GM03348 (cell line): Measurements from ENCODE around the gene PLIN3.
"Not testable (repeated sequence)": the region's sequence is repeated elsewhere in the genome, so short reads cannot be mapped to it uniquely, and the experiment has no call there.

Experiments used
- DNase-seq: peaks from one replicate; pipeline ENCODE4 v3.0.0; 2012; ENCODE audit warnings: low spot score

The PLIN3 gene

GRCh38 chr19:4845975-4846374 lies 21.5 kb downstream of the PLIN3 start:
- DNase-seq: not testable (repeated sequence)

GRCh38 chr19:4844348-4845179 lies 22.9 kb downstream of the PLIN3 start:
- peak; percentile 66 for DNase-seq

GRCh38 chr19:4843647-4843965 lies 23.9 kb downstream of the PLIN3 start:
- no peak for DNase-seq

DNA sequence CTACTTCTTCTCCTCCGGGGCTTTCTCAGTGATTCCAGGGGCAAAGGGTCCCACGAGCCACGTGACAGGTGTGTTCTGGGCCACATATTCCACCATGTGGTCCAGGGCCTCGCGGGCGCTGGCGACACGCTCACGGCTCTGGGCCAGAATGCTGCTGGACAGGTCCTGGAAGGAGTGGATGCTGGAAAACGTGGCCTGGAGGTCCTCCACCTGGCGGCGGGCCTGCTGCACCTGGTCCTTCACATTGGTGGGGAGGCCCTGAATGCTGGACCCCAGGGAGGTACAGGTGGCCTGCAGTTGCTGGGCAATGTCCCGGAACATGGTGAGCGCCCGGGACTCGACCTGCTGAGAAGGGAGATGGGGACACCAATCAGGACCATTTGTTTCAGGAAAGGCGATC lies 28.3 kb downstream of the PLIN3 start:
- DNase-seq: no peak

DNA sequence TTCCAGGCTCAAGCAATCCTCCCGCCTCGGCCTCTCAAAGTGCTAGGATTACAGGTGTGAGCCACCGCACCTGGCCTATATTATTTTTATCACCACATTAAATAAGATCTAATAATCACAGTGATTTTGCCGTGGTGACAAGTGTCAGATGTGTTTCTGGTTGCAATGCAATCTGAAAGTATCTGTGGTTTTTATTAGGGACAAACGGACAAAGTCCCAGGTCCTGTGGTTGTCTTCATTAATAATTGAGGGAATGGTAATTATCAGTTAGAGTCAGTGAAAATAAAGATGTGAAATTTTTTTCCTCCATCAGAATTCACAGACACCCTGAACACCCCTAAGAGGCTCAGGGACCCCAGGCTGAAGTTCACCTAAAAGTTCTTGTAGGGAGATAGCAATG lies 34.7 kb downstream of the PLIN3 start:
- no peak for DNase-seq

- not testable (repeated sequence) for DNase-seq
Measured at GRCh38 chr19:4831979-4832340, 35.5 kb downstream of the PLIN3 start.

DNA sequence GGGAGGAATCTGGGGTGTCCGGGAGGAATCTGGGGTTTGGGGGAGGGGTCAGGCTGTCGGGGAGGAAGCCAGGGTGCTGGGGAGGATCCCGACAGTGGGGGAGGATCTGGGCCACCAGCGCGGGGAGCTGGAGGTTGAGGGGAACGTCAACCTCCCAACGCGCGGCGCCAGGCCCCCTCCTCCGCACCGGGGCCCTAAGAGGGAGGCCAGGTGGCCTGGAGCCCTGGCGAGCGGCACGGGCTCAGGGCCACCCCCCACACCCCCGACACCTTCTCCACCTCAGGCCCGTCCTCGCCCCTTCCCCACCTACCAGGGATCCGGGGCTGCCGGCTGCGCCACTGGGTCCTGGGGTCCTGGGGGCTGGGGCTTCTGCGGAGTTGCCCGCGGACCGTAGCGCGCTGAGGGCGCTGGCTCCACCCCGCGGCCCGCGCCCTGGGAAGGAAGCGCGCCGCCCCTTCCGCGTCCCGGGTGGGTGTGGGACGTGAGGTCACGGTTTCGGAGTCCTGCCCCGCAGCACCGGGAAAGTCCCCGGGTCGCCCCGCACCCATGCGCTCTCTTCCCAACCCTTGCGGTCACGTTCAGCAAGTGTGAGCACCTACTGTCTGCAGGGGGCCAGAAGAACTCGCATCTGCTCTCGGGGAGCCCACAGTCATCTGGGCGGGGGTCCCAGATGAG lies 36.0 kb downstream of the PLIN3 start, which contains the start of gene TICAM1:
TICAM1 (minus strand) TSS at position 409 of the 675 bp plus-strand sequence. CDS start 13,335 bp downstream, outside the sequence.
- peak; percentile 93 for DNase-seq

- DNase-seq: no peak
Measured at GRCh38 chr19:4830768-4831265, 36.6 kb downstream of the PLIN3 start.

DNA sequence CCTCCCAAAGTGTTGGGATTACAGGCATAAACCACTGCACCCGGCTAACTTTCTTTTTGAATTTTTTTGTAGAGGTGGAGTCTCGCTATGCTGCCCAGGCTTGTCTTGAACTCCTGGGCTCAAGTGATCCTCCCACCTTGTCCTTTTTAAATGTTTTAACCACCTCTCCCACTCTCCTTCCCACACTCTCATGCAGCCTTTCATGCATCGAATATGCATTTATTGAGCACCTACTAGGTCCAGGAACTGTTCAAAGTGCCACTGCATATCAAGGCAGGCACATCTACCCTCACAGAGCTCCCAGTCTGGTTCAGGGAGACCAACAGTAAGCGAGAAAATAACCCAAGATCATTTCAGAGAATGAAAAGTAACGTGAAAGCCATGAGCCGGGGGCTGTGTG lies 37.1 kb downstream of the PLIN3 start:
- no peak for DNase-seq

- no peak for DNase-seq
Measured at GRCh38 chr19:4829001-4829712, 38.3 kb downstream of the PLIN3 start.

- DNase-seq: no peak
Measured at GRCh38 chr19:4823577-4823976, 43.9 kb downstream of the PLIN3 start.

GRCh38 chr19:4822354-4822753 lies 45.1 kb downstream of the PLIN3 start:
- not testable (repeated sequence) for DNase-seq

DNA sequence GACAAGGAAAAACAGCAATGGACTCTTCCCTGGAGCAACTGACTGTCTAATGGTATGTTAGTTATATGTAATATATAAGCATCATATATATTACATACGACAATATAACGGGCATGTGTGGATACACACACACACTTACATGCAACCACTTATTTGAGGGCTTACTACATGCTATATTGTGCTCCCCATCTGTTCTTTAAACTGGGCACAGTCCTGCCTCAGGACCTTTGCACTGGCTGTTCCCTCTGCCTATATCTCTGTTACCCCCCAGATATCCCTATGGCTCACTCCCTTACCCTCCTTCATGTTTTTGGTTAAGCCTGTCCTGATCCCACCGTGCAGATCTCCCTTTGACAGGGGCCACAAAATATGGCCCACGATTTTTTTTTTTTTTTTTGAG lies 46.2 kb downstream of the PLIN3 start:
- no peak for DNase-seq

DNA sequence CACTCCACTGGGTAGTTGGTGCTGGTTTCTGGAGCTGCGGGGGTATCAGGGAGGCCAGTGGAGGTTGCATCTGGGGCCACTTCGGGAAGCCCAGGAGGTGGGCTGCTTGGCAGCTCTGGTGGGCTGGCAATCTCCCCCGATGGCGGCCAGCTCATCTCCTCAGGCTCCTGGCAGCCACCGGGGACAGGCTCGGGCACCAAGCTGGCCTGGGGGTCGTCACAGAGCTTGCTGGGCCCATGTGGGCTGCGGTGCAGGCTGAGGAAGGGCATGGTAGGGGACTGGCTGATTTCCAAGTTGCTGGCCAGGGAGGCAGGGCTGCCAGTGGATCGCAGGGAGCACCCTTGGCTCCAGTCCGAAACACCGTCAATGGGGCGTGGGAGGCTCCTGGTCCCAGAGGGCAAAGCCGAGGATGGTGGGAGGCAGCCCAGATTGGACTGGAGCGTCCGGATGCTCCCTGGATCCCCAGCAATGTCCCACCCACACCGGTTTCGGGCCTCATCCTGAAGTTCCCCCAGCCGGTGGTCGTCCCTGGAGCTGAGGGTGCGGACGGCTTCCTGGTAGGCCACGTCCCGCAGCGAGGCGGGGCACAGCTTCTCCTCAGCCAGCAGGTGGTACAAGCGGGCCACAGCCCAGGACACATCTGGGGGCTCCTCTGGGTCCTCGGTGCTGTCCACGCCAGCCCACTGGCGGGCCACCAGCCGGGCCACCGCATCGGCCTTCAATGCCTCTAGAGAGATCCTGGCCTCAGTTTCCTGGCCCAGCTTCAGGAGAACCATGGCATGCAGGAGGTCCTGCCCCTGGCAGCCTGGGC lies 49.8 kb downstream of the PLIN3 start:
- DNase-seq: no peak

DNA sequence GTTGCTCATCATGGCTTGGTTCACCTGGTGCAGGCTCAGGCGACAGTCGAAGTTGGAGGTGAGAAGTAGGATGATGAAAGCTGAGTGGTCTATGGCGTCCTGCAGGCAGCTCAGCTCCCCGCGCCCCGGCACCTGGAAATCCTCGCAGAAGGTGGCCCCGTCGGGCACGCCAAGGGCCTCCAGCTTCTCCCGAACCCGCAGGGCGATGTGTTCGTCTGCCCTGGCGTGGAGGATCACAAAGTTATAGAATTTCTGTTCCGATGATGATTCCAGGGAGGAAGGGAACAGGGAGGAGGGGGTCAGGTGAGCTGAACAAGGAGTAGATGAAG lies 50.6 kb downstream of the PLIN3 start:
- no peak for DNase-seq

GRCh38 chr19:4816202-4816949 lies 51.1 kb downstream of the PLIN3 start:
- DNase-seq: no peak

DNA sequence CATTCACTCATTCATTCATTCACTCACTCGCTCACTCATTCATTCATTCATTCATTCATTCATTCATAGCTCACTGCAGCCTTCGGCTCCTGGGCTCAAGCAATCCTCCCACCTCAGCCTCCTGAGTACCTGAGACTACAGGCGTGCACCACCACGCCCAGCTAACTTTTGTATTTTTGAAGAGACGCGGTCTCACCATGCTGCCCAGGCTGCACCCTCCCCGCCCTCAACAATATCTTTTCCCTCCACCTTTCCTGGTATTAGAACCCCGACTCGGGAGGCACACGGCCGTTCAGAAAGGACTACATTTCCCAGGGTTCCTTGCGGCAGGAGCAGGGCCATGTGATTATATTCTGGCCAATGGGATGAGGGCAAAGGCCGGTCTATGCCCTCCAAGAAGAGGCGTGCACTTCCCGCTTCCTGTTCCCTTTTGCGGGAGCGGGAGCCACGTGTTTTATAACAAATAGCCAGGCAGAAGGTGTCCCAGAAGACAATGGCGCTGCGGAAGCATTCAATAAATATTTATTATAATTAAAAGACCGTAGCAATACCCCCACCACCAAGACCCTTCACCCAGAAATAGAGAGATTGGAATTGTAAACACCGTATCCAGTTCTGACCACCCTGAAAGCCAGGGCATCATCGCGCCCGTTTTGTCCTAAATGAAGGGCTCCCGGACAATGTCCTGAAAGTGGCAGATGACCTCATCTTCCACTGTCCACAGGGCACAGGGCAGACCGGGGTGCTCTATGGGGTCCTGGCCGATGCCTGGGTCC lies 51.9 kb downstream of the PLIN3 start:
- DNase-seq: peak; percentile 96

GRCh38 chr19:4814625-4815425 lies 52.6 kb downstream of the PLIN3 start:
- DNase-seq: peak; percentile 53

GRCh38 chr19:4811328-4812131 lies 55.9 kb downstream of the PLIN3 start:
- DNase-seq: peak; percentile 81
